Activated B cell treated with CpG ODN at 0.5 μM for 24 hours (primary cell): Measurements from ENCODE around the gene DLG2. TPM values are rescaled to one million over a fixed set of nuclear protein-coding genes. Genes with fewer than 3 reads are reported as not detected.
A peak's percentile ranks its signal among the peaks of the same experiment; 100 is the strongest.

Source experiments
- ATAC-seq: fragments of 200-7000 bp; cut with Tn5 transposase; one replicate; pipeline ENCODE4 v1.10.0; 2021; ENCODE audit warnings: low read depth, mild to moderate bottlenecking, moderate library complexity
- CTCF ChIA-PET: fragments of 350-600 bp; sonication (Branson Sonifier 250); formaldehyde crosslinking; loops from one replicate; lab custom pipeline; 2021; ENCODE audit warnings: antibody characterized with exemption; lab: Charles Lee
- POLR2A ChIA-PET: fragments of 350-600 bp; sonication (Branson Sonifier 250); formaldehyde crosslinking; loops from one replicate; lab custom pipeline; 2021; ENCODE audit warnings: antibody characterized with exemption; lab: Charles Lee
- DNase-seq: peaks from one replicate; pipeline ENCODE4 v3.0.0; 2022
- H3K27ac Mint-ChIP-seq: one replicate; pipeline ENCODE4 v1.8.0; 2020; ENCODE audit warnings: mixed read lengths
- H3K27me3 Mint-ChIP-seq: one replicate; pipeline ENCODE4 v1.8.0; 2021; ENCODE audit warnings: mixed read lengths
- H3K36me3 Mint-ChIP-seq: one replicate; pipeline ENCODE4 v1.8.0; 2021; ENCODE audit warnings: low read depth, mixed read lengths
- H3K4me1 Mint-ChIP-seq: one replicate; pipeline ENCODE4 v1.8.0; 2021; ENCODE audit warnings: mixed read lengths
- H3K4me3 Mint-ChIP-seq: one replicate; pipeline ENCODE4 v1.8.0; 2020; ENCODE audit warnings: mild to moderate bottlenecking, mixed read lengths
- H3K9me3 Mint-ChIP-seq: one replicate; pipeline ENCODE4 v1.8.0; 2020; ENCODE audit warnings: mixed read lengths
- intact Hi-C: fragments of 100-400 bp; cut with micrococcal nuclease; formaldehyde crosslinking; loops from one replicate; pipeline ENCODE4 v1.15.1; 2024
- total RNA-seq: library from RNA; stranded (reverse); gene quantifications from 2 replicates; pipeline ENCODE4 v1.2.3, GENCODE V29; 2022
- TF ChIP-seq, protein P1 (sequence below): fragments of 200-600 bp; IDR thresholded peaks from one replicate; pipeline ENCODE4 v1.8.0; 2022; ENCODE audit warnings: antibody characterized with exemption, mild to moderate bottlenecking

DLG2 gene
- total RNA-seq, 1 donor from 2014 or later = 2.7 TPM

DNA sequence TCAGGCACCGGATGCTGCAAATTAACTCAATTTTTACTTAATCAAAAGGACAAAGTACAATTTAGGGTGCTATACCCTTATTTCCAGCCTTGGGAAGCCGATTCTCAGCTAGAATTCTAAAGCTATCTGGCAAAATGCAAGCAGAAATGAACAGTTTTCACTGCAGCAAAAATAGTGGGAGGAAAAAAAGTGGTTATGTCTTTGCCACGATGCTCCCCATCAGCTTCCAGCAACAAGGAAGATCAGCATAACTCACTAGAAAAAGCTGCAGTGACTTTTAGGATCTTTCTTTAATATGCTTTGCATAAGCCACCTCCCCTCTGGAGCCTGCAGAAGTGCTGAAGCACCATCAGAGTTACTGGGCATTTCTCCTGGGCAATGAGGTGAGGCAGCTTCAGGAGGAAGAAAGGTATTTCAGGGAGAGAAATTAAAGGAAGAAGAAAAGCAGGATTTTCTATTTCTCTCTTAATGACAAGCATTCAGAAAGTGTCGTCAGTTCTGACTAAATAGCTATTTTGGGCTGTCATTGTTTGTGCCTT is 702.9 kb downstream of the DLG2 start:
- DNase-seq (no peak), ATAC-seq (no peak)
- TF ChIP-seq, protein P1, sequence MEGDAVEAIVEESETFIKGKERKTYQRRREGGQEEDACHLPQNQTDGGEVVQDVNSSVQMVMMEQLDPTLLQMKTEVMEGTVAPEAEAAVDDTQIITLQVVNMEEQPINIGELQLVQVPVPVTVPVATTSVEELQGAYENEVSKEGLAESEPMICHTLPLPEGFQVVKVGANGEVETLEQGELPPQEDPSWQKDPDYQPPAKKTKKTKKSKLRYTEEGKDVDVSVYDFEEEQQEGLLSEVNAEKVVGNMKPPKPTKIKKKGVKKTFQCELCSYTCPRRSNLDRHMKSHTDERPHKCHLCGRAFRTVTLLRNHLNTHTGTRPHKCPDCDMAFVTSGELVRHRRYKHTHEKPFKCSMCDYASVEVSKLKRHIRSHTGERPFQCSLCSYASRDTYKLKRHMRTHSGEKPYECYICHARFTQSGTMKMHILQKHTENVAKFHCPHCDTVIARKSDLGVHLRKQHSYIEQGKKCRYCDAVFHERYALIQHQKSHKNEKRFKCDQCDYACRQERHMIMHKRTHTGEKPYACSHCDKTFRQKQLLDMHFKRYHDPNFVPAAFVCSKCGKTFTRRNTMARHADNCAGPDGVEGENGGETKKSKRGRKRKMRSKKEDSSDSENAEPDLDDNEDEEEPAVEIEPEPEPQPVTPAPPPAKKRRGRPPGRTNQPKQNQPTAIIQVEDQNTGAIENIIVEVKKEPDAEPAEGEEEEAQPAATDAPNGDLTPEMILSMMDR = no peak
- no peak overlapping the region for H3K4me3 Mint-ChIP-seq
- ChIA-PET POLR2A (no interaction called here), CTCF (no interaction called here)
- intact Hi-C loops = no loop called here
- H3K27ac Mint-ChIP-seq = no peak overlapping the region
- H3K36me3 Mint-ChIP-seq = no peaks in the 10 kb centered on the region
- H3K27me3 Mint-ChIP-seq = peaks cover 7% of the 10 kb centered on the region
- peaks cover 13% of the 10 kb centered on the region for H3K4me1 Mint-ChIP-seq
- H3K9me3 Mint-ChIP-seq = peaks cover 2% of the 10 kb centered on the region

DNA sequence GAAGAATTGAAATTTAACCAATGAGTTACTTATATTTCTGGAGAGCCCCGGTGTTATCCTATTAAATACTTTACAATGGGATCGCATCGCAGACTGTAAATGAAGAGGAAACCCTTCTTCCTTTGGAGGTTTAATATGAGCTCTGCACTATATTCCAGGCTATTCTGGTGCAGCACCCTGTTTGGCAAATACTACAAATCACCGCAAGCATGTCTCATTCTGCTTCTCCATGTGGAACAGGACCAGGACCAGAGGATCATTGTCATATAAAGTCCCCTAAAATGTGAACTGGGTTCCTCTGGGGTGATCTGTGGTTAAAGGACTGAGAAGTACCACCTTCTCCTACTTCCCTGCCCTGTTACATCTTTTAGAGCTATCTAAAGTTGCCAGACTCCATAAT is 703.7 kb downstream of the DLG2 start:
- intact Hi-C loops = no loop called here
- H3K4me3 Mint-ChIP-seq = no peak overlapping the region
- CTCF ChIA-PET = no interaction called here

DNA sequence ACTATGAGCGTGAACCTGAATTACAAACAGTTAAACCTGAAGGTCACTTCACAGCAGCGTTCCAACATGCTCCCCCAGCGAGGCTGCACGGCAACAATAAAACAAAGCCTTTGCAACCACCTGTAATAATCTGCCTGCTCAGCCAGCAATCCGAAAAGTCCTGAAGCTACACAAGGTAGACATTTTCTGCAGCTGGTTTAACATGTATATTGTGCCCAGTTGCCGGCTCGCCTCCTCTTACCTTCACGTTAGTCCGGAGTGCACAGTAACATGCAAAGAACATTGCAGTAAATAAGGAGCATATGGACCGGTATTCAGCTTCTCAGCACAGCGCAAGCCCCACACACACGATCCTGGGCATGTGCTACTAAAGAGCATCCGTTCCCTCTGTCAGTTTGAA is 704.3 kb downstream of the DLG2 start:
- intact Hi-C loops = no loop called here
- ChIA-PET POLR2A (no interaction called here), CTCF (no interaction called here)
- Mint-ChIP-seq H3K4me3 (peak overlapping the region; percentile 56), H3K9me3 (peaks cover 2% of the 10 kb centered on the region), H3K27ac (no peak overlapping the region), H3K27me3 (peaks cover 7% of the 10 kb centered on the region), H3K4me1 (peaks cover 13% of the 10 kb centered on the region), H3K36me3 (no peaks in the 10 kb centered on the region)
- TF ChIP-seq, protein P1 = no peak
- no peak for ATAC-seq
- no peak for DNase-seq

More for the DNA sequence above, 703.7 kb downstream of the DLG2 start:
- TF ChIP-seq, protein P1 = no peak
- ATAC-seq = no peak
- Mint-ChIP-seq H3K27ac (no peak overlapping the region), H3K36me3 (no peaks in the 10 kb centered on the region), H3K4me1 (peaks cover 13% of the 10 kb centered on the region), H3K27me3 (peaks cover 7% of the 10 kb centered on the region), H3K9me3 (peaks cover 2% of the 10 kb centered on the region)
- DNase-seq = no peak
- POLR2A ChIA-PET = no interaction called here

DNA sequence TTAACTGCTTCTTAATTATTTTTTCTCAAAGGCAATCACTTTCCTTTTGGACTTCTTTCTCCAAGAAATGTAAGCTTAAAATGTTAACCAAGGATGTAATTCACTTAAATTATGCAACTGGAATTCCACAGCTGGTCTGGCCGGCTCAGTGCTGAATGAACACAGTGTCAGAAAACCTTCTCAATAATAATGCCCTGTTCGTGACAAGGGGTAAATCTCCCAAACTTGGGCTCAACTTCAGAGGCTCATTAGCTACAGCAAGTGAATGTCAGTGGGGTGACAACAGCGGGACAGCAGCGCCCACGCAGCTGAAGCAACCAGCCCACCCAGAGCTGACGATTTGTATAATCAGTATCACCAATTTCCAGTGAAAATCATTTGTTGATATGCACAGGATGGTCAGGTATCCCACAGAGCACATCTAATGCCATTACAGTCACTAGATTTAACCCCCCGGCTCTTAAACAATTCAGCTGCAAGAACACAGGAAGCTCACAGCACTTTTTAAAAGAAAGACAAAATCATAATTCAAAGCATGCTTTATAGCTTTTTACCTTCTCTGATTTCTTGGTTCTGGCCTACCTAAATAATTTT is 704.8 kb downstream of the DLG2 start:
- Mint-ChIP-seq H3K27me3 (peaks cover 7% of the 10 kb centered on the region), H3K36me3 (no peaks in the 10 kb centered on the region), H3K27ac (no peak overlapping the region), H3K9me3 (peaks cover 2% of the 10 kb centered on the region), H3K4me3 (peak overlapping the region; percentile 56), H3K4me1 (peaks cover 13% of the 10 kb centered on the region)
- intact Hi-C loops = no loop called here
- TF ChIP-seq, protein P1 = no peak
- POLR2A ChIA-PET = no interaction called here
- DNase-seq (no peak), ATAC-seq (no peak)
- CTCF ChIA-PET = no interaction called here

DNA sequence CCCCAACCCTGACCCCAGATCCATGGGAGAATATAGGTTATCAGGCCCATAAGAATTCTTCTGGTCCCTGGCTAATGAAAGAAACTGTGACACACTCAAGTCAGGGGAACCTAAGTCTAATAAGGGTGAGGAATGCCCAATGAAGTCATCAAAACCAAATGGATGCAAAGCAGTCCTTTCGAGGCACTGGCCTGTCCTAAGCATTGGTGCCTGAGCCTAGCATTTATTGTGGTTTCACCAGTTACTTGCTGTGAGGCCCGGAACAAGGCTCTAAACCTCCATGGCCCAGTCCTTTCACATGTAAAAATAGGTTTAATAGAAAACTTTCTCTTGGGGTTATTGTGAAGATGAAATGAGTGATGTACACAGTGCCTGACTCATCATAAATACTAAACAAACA is 712.6 kb downstream of the DLG2 start:
- ATAC-seq (no peak), DNase-seq (no peak)
- Mint-ChIP-seq H3K36me3 (no peaks in the 10 kb centered on the region), H3K27me3 (peaks cover 1% of the 10 kb centered on the region), H3K9me3 (peaks cover 5% of the 10 kb centered on the region), H3K27ac (no peak overlapping the region), H3K4me3 (no peak overlapping the region), H3K4me1 (no peaks in the 10 kb centered on the region)
- ChIA-PET CTCF (no interaction called here), POLR2A (no interaction called here)
- TF ChIP-seq, protein P1 = no peak
- intact Hi-C loops = no loop called here
